ENCODE results near the gene TMEM207. TPM values are rescaled to one million over a fixed set of nuclear protein-coding genes. Genes with fewer than 3 reads are reported as not detected.

Gene TMEM207
- polyA plus RNA-seq, 3 donors = not detected

GRCh38 chr3:190448256-190448655, 1.4 kb downstream of the TMEM207 start:
- WGBS, 3 donors = 78 to 84% (median 80%) methylated on average over 2 of the region's 2 CpGs
- no peak overlapping the region for H3K27ac ChIP-seq (ENCODE audit: low read depth, low read length)

GRCh38 chr3:190446573-190447279, 3.0 kb downstream of the TMEM207 start:
- WGBS, 3 donors = 31 to 64% (median 32%) methylated on average over 6 of the region's 6 CpGs
- no peak overlapping the region for H3K27ac ChIP-seq (ENCODE audit: low read depth, low read length)

- H3K27ac ChIP-seq (ENCODE audit: low read depth, low read length) = no peak overlapping the region
- WGBS, 3 donors = 93 to 96% (median 95%) methylated on average over 3 of the region's 3 CpGs
Observed at GRCh38 chr3:190444576-190445145, 5.0 kb downstream of the TMEM207 start.

GRCh38 chr3:190444006-190444405, 5.7 kb downstream of the TMEM207 start:
- 70 to 95% (median 72%) methylated on average over 6 of the region's 6 CpGs for WGBS, 3 donors
- no peak overlapping the region for H3K27ac ChIP-seq (ENCODE audit: low read depth, low read length)

GRCh38 chr3:190443257-190443656, 6.4 kb downstream of the TMEM207 start:
- 69 to 76% (median 70%) methylated on average over 3 of the region's 3 CpGs for WGBS, 3 donors
- H3K27ac ChIP-seq (ENCODE audit: low read depth, low read length) = no peak overlapping the region

- WGBS, 3 donors = 92 to 94% (median 93%) methylated on average over 1 of the region's 1 CpG
- H3K27ac ChIP-seq (ENCODE audit: low read depth, low read length) = no peak overlapping the region
Observed at GRCh38 chr3:190442240-190442639, 7.5 kb downstream of the TMEM207 start.

GRCh38 chr3:190436331-190436730, 13.4 kb downstream of the TMEM207 start:
- WGBS, 3 donors = 41 to 85% (median 67%) methylated on average over 2 of the region's 2 CpGs

GRCh38 chr3:190435618-190436017, 14.1 kb downstream of the TMEM207 start:
- WGBS, 3 donors = 44 to 81% (median 48%) methylated on average over 3 of the region's 3 CpGs
- H3K27ac ChIP-seq (ENCODE audit: low read depth, low read length) = no peak overlapping the region

More at GRCh38 chr3:190436331-190436730, 13.4 kb downstream of the TMEM207 start:
- no peak overlapping the region for H3K27ac ChIP-seq (ENCODE audit: low read depth, low read length)

GRCh38 chr3:190433626-190434025, 16.1 kb downstream of the TMEM207 start:
- no peak overlapping the region for H3K27ac ChIP-seq (ENCODE audit: low read depth, low read length)
- 78 to 91% (median 90%) methylated on average over 4 of the region's 4 CpGs for WGBS, 3 donors

- no peak overlapping the region for H3K27ac ChIP-seq (ENCODE audit: low read depth, low read length)
Observed at GRCh38 chr3:190432216-190432615, 17.5 kb downstream of the TMEM207 start.

- H3K27ac ChIP-seq (ENCODE audit: low read depth, low read length) = no peak overlapping the region
- WGBS, 3 donors = 73 to 79% (median 77%) methylated on average over 2 of the region's 2 CpGs
Observed at GRCh38 chr3:190430906-190431305, 18.8 kb downstream of the TMEM207 start.

GRCh38 chr3:190429681-190430080, 20.0 kb downstream of the TMEM207 start:
- WGBS, 3 donors = 85 to 92% (median 91%) methylated on average over 2 of the region's 2 CpGs
- no peak overlapping the region for H3K27ac ChIP-seq (ENCODE audit: low read depth, low read length)

GRCh38 chr3:190426806-190427507, 22.7 kb downstream of the TMEM207 start:
- H3K27ac ChIP-seq (ENCODE audit: low read depth, low read length) = no peak overlapping the region
- WGBS, 3 donors = 85 to 92% (median 88%) methylated on average over 6 of the region's 6 CpGs

GRCh38 chr3:190425833-190426232, 23.9 kb downstream of the TMEM207 start:
- 89 to 96% (median 95%) methylated on average over 1 of the region's 1 CpG for WGBS, 3 donors
- H3K27ac ChIP-seq (ENCODE audit: low read depth, low read length) = no peak overlapping the region

- no peak overlapping the region for H3K27ac ChIP-seq (ENCODE audit: low read depth, low read length)
- 16 to 31% (median 30%) methylated on average over 16 of the region's 16 CpGs for WGBS, 3 donors
Observed at GRCh38 chr3:190424478-190425439, 24.9 kb downstream of the TMEM207 start.

- WGBS, 3 donors = 57 to 67% (median 62%) methylated on average over 2 of the region's 2 CpGs
- no peak overlapping the region for H3K27ac ChIP-seq (ENCODE audit: low read depth, low read length)
Observed at GRCh38 chr3:190424108-190424477, 25.6 kb downstream of the TMEM207 start.

GRCh38 chr3:190414297-190414696, 35.4 kb downstream of the TMEM207 start:
- WGBS, 3 donors = 74 to 87% (median 85%) methylated on average over 3 of the region's 3 CpGs
- H3K27ac ChIP-seq (ENCODE audit: low read depth, low read length) = no peak overlapping the region

GRCh38 chr3:190404715-190405114, 45.0 kb downstream of the TMEM207 start:
- H3K27ac ChIP-seq (ENCODE audit: low read depth, low read length) = no peak overlapping the region
- 92 to 94% (median 93%) methylated on average over 8 of the region's 8 CpGs for WGBS, 3 donors

GRCh38 chr3:190401963-190402362, 47.7 kb downstream of the TMEM207 start:
- H3K27ac ChIP-seq (ENCODE audit: low read depth, low read length) = no peak overlapping the region
- 38 to 53% (median 47%) methylated on average over 4 of the region's 4 CpGs for WGBS, 3 donors
